Measurements from ENCODE around the gene KREMEN2.

Gene KREMEN2

DNA sequence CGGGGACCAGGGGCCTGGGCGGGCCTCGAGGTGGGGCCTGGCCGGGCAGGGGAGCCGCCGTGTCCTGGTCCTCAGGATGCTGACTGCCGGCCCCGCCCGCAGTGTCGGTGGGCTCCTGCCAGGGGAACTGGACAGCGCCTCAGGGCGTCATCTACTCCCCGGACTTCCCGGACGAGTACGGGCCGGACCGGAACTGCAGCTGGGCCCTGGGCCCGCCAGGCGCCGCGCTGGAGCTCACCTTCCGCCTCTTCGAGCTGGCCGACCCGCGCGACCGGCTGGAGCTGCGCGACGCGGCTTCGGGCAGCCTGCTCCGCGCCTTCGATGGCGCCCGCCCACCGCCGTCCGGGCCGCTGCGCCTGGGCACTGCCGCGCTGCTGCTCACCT lies 2.7 kb downstream of the KREMEN2 start:
- DNase-seq, result peak; percentile 33

DNA sequence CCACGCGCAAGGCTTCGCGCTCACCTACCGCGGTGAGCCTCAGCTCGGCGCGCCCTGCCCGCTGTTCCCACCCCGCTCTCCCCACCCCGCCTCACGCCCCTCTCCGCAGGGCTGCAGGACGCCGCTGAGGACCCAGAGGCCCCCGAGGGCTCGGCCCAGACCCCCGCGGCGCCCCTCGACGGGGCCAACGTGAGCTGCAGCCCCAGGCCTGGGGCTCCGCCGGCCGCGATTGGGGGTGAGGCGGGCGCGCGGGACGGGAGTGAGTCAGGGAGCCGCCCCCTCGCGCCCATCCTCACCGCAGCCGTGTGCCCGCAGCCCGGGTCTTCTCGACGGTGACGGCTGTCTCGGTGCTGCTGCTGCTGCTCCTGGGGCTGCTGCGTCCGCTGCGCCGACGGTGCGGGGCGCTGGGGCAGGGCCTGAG lies 3.1 kb downstream of the KREMEN2 start:
- DNase-seq, result no peak

DNA sequence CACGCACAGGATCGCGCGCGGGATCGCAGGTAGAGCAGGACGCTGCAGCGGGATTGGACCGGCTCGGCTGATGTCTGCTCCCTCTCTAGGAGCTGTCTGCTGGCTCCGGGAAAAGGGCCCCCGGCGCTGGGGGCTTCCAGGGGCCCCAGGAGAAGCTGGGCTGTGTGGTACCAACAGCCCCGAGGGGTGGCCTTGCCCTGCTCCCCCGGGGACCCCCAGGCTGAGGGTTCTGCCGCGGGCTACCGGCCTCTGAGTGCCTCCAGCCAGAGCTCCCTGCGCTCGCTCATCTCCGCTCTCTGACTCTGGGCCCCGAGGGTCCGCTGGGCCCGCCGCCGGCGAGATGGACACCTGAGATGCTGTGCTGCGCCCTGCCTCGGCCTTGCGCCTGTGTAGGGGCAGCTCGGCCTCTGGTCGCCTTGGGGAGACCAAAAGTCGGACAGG lies 3.7 kb downstream of the KREMEN2 start:
- DNase-seq, result no peak

DNA sequence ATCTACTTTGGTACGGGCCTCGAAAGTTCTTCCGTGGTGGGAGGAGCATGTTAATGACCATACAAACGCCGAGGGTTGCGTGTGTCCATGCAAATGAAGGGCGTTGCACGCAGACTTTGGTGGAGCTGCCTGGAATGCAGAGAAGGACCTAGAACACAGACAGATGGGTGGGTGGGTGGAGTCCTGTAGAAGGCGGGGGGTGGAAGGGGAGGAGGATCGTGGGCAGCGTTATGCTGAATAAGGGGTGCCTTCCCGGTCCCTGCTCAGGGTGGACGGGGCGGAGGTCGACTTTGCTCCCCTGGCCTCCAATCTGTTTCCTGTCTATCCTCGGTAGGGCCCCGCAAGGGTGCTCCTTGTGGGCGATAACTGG lies 4.3 kb downstream of the KREMEN2 start:
- DNase-seq, result peak; percentile 69

DNA sequence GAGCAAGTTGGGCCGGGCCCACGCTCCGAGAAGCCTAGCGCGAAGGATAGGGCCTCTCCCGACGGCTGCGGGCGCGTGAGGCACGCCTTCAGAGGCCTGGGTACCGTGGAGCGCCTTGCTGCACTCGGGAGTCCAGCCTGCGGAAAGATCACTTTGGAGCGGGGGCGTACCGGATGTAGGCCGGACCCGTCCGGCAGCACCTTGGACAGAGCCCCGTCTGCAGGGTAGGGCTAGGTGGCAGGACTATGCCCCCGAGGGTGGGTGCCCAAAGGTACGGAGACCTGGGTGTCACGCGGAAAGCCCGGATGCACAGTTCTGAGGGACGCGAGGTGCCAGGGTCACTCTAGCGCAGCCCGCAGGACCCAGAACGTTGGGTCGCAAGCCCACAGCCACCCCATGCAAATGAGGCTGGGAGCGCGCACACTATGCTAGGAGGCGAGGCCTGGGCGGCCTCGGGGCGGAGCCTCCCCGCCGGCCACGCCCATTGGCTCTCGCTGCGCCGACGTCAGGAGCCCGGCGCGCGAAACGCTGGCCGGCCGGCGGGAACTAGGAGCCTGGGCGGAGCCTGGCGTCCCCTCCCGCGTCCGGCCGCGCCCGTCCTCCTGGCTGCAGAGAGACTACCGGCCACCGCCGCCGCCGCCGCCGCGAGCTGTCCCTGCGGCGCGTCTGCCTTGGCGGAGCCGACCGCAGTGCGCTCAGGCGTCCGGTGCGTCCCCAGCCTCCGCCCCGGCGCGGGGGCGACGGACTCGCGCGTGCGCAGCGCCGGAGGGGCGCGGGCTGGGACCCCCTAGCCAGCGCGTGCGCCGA lies 4.9 kb downstream of the KREMEN2 start, which contains the start of gene PAQR4:
TSS of gene PAQR4 (plus strand) at position 611 of the 807 bp plus-strand sequence. CDS start 327 bp downstream, outside the sequence.
- DNase-seq, result peak; percentile 95

DNA sequence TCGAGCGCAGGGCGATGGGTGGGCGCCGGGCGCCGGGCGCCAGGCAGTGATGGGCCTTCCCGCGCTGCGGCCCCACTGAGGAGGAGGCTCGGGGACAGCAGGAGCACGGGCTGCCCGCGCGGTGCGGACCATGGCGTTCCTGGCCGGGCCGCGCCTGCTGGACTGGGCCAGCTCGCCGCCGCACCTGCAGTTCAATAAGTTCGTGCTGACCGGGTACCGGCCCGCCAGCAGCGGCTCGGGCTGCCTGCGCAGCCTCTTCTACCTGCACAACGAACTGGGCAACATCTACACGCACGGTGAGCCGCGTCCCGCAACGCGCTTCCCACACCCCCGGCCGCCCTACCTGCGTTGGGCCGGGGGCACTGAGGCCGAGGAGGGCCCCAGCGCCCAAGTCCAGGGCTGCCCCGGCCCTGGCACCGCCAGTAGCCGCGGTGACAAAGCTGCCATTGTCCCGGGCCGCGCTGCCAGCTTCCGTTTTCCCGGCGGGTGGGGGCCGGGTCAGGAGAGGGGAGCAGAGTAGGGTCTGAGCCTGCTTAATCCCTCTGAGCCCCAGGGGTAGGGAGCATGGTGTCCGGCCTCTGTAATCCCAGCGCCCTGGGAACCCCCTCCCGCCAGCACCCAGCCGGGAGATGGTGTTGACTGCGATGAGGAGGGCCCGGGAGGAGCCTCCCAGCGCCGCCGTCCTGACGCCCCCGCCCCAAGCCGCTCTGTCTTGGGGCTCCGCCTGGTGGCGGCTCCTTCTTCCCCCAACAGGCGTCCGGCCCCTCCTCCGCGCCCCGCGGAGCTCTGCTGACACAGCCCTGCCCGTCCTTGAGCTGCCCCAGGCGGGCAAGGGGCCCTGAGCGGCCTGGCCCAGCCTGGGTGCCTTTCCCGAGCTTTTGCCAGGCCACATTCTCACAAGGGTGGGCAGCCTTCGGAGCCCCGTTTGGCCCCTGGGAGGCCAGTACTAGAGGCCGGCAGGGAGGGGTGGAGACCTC lies 5.8 kb downstream of the KREMEN2 start:
- DNase-seq, result peak; percentile 94

DNA sequence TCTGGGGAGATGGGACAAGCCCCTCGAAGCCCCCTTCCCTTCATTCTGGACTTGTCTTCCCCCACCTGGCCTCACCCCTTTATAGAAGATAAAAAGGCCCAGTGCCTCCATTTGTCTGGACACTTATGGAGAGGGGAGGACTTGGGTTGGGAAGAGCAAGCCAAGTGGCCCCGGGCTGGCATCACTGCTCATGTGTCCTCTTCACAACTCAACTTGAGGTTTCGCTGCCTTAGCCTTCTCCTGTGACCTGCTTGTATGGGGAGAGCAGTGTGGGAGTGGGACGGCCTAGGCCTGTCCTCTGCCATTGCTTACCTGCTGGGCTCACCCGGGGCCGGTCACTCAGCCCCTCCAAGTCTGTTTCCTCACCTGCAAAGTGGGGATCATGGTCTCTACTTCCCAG lies 6.5 kb downstream of the KREMEN2 start:
- DNase-seq, result no peak

DNA sequence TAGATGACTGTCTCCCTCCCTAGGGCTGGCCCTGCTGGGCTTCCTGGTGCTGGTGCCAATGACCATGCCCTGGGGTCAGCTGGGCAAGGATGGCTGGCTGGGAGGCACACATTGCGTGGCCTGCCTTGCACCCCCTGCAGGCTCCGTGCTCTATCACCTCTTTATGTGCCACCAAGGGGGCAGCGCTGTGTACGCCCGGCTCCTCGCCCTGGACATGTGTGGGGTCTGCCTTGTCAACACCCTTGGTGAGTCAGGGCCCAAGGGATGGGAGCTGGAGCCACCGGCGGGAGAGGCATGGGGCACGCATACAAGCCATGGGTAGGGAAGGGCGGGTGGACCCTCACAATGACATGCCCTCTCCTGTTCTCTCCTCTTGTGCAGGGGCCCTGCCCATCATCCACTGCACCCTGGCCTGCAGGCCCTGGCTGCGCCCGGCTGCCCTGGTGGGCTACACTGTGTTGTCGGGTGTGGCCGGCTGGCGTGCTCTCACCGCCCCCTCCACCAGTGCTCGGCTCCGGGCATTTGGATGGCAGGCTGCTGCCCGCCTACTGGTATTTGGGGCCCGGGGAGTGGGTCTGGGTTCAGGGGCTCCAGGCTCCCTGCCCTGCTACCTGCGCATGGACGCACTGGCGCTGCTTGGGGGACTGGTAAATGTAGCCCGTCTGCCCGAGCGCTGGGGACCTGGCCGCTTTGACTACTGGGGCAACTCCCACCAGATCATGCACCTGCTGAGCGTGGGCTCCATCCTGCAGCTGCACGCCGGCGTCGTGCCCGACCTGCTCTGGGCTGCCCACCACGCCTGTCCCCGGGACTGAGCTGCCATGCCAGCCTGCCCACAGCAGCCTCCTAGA lies 7.3 kb downstream of the KREMEN2 start:
- DNase-seq, result no peak

DNA sequence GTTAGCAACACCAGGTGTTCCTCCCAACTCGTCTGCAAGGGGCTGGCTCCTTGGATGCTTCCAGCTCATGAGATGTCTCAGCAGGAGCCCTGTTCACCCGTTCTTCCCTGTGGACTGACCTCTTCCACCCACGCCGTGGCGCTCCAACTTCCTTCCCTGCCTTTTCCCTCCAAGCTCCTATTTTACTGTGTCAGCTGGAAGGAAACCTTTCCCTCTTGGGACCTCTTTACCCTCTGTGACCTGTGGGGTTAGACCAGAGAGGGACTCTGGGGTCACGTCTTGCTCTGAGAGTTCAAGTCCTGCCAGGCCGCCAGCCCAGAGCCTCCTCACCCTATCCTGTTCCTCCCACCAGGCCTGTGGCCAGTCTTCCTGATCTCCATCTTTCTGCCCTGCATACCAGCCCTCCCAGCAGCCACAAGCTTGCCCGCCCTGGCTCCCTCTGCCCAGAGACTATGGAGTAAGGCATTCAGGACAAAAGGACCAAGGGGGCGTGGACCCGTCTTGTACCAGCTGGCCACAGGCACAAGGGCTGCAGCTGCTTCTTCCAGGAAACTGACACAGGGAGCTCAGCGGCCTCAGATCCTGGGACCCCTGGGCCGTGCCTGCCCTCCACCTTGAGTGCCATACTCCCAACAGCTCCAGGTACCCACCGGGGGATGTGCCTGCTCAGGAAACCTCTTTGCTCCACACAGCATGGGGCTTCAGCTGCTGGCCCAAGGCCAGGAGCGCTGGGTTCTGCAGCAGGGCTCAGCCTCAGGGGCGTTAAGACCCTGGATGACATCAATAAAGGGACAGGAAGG lies 8.1 kb downstream of the KREMEN2 start:
- DNase-seq, result no peak

DNA sequence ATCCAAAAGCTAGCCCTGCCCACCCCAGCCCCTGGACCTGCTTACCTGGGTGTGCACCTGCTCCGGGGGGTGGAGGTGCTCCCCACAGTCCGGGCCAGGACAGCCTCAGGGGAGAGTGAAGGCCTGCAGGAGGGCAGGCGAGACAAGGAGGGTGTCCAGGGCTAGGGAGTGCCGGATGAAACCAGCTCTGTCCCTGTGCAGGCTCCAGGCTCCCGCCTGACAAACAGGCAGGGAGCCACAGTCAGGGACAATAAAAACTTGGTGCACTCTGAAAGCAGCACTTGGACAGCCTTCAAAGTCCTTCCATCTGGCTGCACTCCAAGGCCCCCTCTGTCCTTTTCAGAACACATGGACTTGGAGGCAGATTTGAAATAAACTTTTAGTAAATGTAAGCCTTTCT lies 9.0 kb downstream of the KREMEN2 start:
- no peak for DNase-seq

DNA sequence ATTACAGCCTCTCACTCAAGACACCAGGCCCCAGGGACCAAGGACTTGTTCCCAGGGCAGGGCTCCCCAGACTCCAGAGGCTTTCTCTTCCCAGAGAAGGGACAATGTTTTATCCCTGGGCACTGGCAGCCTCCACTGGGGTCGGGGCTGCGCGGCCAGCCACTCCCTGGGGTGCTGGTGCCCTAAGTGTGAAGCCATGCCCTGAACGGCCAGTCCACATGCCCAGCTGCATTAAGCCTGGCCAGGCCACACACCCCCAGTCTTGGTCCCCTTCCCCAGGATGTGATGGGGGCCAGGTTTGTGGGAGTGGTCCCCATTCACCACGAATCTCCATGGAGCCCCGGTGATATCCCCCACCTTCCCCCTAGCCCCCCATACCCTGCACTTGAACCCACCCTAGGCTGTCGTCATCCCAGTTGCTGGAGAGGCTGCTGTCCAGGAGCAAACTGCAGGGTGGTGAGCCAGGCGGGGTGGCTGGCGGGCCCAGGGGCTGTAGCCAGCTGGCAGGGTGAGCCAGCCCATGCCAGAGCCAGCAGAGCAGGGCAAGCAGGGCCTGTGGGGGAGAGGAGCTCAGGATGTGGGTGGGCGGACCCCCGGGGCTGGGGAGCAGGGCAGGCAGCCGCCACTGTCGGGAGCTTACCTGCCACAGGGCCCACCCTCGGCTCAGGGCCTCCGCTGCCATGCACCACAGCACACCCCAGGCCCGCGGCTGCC lies 9.7 kb downstream of the KREMEN2 start:
- no peak for DNase-seq

DNA sequence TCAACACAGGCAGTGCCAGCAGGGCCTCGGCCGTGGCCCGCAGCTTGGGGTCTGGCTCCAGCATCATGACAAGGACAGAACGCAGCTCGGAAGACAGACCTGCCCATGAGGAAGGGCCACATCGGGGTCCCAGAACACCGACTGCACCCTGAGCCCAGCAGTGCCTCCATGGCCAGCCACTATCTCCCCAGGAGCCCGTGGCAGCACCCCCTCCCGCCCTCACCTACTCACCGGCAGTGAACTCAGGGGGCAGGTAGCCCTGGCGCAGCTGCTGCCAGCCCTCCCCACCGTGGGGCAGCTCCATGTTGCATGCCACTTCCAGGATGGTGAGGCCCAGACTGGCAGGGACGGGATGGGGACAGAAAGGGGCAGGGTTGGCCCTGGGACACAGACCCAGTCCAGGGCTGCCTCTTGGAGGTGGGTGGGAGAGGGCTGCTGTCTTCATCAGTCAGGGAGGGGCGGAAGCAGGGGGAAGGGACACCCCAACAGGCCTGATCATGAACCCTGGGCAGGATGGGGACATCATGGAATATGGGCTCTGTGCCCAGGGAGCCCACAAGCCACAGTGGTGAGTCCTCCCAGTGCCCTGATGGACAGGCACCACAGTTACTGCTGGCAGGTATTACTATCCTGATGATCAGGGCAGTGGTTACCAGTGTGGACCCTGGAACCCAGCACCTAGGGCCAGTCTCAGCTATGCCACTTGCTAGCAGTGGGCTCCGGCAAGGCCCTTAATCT lies 10.4 kb downstream of the KREMEN2 start:
- DNase-seq, result no peak

DNA sequence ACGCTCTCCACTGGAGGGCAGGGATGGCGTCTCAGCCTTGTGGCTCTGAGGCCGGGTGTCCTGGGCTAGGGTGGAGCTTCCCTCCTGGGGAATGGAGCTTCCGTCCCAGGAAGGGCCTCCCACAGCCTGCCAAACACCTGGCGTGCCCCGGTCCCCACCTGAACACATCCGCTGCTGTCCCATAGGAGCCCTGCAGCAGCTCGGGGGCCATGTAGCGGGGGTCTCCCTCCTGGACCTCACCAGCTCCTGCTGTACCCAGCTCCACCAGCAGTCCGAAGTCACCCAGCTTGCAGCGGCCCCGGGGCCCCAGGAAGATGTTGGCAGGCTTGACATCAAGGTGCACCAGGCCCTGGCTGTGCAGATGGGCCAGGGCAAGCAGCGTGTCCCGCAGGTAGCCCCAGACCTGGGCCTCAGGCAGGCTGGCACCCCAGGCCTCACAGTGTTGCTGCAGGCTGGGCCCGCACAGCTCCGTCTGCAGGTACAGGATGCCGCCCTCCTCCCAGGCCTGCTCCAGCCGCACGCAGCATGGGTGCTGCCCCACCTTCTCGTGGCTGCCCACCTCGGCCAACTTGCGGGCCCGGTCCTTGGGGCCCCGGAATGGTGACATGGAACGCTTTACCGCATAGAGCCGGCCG lies 11.2 kb downstream of the KREMEN2 start:
- DNase-seq, result no peak

DNA sequence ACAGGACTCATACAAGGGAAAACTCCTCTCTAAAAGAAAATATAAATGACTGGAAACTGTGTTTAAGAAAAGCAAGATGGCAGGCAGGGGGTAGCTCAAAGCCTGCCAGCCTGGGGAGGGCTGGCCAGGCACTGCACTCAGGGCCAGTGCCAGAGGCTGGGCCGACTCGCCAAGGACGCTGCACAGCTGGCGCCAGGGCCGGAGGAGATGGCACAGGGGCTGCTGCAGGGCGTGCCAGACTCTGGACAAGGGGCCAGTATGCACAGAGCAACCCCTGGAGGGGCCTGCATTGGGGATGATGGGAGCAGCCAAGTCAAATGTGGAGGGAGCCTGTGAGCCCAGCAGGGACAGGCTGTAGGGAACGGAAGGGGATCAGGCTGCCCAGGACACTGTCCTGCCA lies 12.1 kb downstream of the KREMEN2 start:
- no peak for DNase-seq

DNA sequence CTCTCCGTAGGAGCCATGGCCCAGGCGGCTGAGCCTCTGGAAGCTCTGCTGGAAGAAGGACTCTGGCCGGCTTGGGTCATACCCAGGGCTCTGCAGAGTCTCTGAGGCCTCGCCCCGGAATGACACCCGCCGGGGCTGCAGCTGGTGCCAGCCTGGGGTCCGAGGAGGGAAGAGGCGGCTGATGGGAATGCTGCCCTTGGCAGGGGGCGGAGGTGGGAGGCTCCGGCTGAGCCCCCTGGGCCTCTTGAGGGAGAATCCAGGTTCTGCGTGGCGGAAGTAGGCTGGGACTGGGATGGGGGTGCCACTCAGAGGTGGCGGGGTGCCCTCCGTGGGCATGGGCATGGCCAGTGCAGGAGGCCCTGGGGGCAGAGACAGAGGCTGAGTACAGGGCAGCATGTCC lies 12.6 kb downstream of the KREMEN2 start:
- no peak for DNase-seq

DNA sequence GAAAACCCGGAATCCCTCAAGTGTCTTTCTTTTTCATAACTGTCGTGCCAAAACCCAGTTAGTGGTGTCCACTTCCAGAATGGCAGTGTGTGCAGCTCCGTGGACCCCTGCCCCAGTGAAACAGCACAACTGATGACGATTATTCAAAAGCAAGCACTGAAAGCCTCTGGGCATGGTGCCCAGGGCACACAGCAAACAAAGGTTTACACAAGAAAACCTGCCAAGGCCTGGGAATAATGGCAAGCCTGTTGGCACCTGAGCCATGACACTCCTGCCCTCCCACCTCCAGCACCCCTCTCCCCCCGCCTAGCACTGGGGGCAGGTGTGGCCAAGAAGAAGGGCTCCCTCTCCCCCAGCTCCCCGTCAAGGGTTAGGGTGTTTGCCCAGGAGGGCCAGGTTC lies 13.4 kb downstream of the KREMEN2 start:
- no peak for DNase-seq

DNA sequence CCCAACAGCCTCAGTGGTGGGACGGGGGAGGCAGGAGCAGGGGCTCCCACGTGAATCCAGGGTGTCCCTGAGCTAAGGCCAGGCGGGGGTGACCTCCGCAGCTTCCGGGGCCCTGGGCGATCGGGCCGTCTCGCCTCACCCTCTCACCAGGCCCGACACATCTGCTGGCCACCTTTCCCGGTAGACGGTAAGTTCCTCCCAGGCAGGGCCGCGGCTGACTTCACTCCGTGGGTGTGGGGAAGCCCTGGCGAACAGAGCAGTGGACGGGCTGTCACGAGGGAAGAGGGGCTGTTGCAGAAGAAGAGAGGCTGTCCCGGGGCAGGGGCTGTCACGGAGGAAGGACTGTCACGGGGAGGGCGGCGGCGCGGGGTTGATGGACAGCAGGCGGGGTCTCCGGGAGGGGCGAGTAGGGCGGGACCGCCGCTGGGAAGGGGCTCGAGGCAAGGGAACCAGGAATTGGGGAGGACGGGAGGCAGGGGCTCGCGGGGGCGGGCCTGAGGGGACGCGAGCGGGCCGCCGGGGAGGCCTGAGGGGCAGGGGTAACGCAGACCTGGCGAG lies 15.7 kb downstream of the KREMEN2 start:
- peak; percentile 67 for DNase-seq

DNA sequence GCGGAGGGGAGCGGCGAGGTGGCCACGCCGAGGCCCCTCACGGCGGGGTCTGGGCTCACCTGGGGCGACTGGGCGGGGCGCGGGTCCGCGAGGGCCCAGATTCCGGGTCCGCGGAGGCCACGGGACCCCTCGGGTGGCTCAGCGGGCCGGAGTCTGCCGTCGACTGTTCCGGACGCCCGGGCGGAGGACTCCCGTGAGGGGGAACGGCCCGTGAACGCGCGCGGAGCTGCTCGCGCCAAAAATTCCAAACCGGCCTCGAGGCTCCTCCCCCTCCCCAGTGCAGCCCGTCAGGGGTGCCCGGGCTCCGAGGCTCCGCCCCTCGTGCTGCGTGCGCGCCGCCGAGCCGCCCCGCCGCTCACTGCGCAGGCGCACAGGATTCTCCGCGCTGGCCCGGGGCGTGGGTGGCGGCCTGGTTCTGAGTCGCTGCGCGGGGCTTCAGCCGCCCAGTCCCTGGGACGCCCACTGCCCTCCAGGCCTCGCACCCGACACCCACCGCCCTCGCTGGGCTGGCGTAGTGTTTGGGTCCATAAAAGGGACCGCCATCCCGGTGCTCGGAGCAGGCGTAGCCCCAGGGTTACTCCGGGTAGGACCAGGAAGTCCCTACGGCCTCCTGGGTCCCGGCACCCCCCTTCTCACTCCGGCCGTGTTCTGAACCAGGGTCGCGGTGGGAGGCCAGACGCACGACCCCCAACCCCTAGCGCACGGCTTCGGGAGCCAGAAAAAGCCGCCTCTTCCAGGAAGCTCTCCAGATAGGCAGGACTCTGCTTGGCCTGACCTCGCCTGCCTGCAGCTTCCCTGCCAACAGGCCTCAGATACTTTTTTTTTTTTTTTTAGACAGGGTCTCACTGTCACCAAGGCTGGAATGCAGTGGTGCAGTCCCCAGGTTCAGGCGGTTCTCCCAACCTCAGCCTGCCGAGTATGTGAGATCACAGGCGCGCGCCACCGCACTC lies 16.4 kb downstream of the KREMEN2 start, which contains the start of gene PKMYT1:
TSS of gene PKMYT1 (minus strand) at position 220 of the 950 bp plus-strand sequence. CDS start 789 bp downstream, outside the sequence.
- DNase-seq, result peak; percentile 97
